Measurements from ENCODE around the gene MGAT5B. TPM values are rescaled to one million over a fixed set of nuclear protein-coding genes. Genes with fewer than 3 reads are reported as not detected.

Gene MGAT5B
- total and polyA plus RNA-seq, 2 of the 13 experiments (the other 11 are each of a cell fraction or from before 2014, with no cell fraction given), result 0.07 to 0.13 TPM

GRCh38 chr17:76937238-76937637, 69.0 kb downstream of the MGAT5B start:
- Histone ChIP-seq H3K36me3 (replicated peaks in 1 of 2; ENCODE audit: control insufficient read depth in 1 of 2, insufficient read depth in 2 of 2, low read length in 2 of 2) (no peaks in the 10 kb centered on the region), H3K9ac (ENCODE audit: insufficient read depth, low read depth, low read length) (no peak overlapping the region), H3K4me1 (ENCODE audit: insufficient read depth, low read length) (peaks cover 9% of the 10 kb centered on the region), H3K4me2 (ENCODE audit: low read depth, low read length) (no peak overlapping the region), H3K9me3 (ENCODE audit: low read length) (no peaks in the 10 kb centered on the region), H2AFZ (ENCODE audit: low read length) (no peak overlapping the region), H4K20me1 (ENCODE audit: insufficient read depth, low read length) (peaks cover 4% of the 10 kb centered on the region; the same call in 1 of the 2 replicates), H3K4me3 (replicated peaks in 1 of 3; ENCODE audit: insufficient read depth in 1 of 3, low read depth in 2 of 3, low read length in 3 of 3) (no peak overlapping the region), H3K79me2 (ENCODE audit: insufficient read depth, low read length) (no peaks in the 10 kb centered on the region), H3K27me3 (ENCODE audit: control insufficient read depth in 1 of 2, insufficient read depth in 2 of 2, low read length in 2 of 2) (peaks cover 13 to 39% of the 10 kb centered on the region in 2 experiments), H3K27ac (ENCODE audit: extremely low read length, insufficient read depth, low read length) (no peak overlapping the region)
- CTCF ChIA-PET (ENCODE audit: low intra/inter-chr PET ratio, low total read pairs), result no interaction called here
- ATAC-seq (no peak), DNase-seq (ENCODE audit: low spot score) (no peak), FAIRE-seq (no peak)
- intact Hi-C loops (cut with micrococcal nuclease; ENCODE audit: unreplicated experiment), result no loop called here
- BruUV-seq (replicated peaks), result no TSS peak
- in situ Hi-C loops (cut with HindIII; ENCODE audit: extremely low pct_ligation_motif_present, low pct_unique_long_range_greater_than_20kb), result no loop called here
- POLR2A ChIA-PET, result no interaction called here
- WGBS (ENCODE audit: low lambda C conversion rate), result 92% methylated on average over 2 of the region's 2 CpGs
- TF ChIP-seq ZNF383 (CRISPR knock-in tag; IDR thresholded peaks at IDR 0.05; ENCODE audit: borderline replicate concordance) (no peak), ATF7 (IDR thresholded peaks at IDR 0.05) (0 out of 2 replicates have a peak, but pooled peaks have one; percentile 12), ATF7 (CRISPR knock-in tag; IDR thresholded peaks at IDR 0.05) (no peak), FOXA1 (IDR thresholded peaks at IDR 0.05) (peak; percentile 36; the same call in 1 of the 2 replicates), FOXA1 (CRISPR knock-in tag; IDR thresholded peaks at IDR 0.05) (no peak), ZNF670 (CRISPR knock-in tag; IDR thresholded peaks at IDR 0.05; ENCODE audit: borderline replicate concordance) (no peak), GATAD2A (CRISPR knock-in tag; IDR thresholded peaks at IDR 0.05) (no peak), ZNF549 (CRISPR knock-in tag; IDR thresholded peaks at IDR 0.05) (no peak), ZNF564 (CRISPR knock-in tag; IDR thresholded peaks at IDR 0.05) (no peak), TRIM22 (IDR thresholded peaks at IDR 0.05) (peak; percentile 69; the same call in 1 of the 2 replicates), PLSCR1 (CRISPR knock-in tag; IDR thresholded peaks at IDR 0.05; ENCODE audit: borderline replicate concordance) (no peak), ZNF282 (IDR thresholded peaks at IDR 0.05; ENCODE audit: partially characterized antibody) (peak; percentile 41), ZNF546 (CRISPR knock-in tag; conservative IDR thresholded peaks at IDR 0.05) (no peak), ZZZ3 (CRISPR knock-in tag; IDR thresholded peaks at IDR 0.05; ENCODE audit: borderline replicate concordance) (no peak), ZNF354B (CRISPR knock-in tag; IDR thresholded peaks at IDR 0.05) (no peak), PLRG1 (conservative IDR thresholded peaks at IDR 0.05) (0 out of 2 replicates have a peak, but pooled peaks have one; percentile 14), ZNF816 (CRISPR knock-in tag; IDR thresholded peaks at IDR 0.05; ENCODE audit: borderline replicate concordance) (no peak), TIGD3 (CRISPR knock-in tag; IDR thresholded peaks at IDR 0.05; ENCODE audit: borderline replicate concordance) (no peak), NFATC3 (CRISPR knock-in tag; IDR thresholded peaks at IDR 0.05) (no peak), ZNF772 (CRISPR knock-in tag; IDR thresholded peaks at IDR 0.05) (no peak), PCBP2 (optimal IDR thresholded peaks at IDR 0.05; ENCODE audit: low read depth, low read length, poor library complexity, severe bottlenecking) (no peak), ZNF333 (CRISPR knock-in tag; IDR thresholded peaks at IDR 0.05; ENCODE audit: borderline replicate concordance) (no peak), NONO (IDR thresholded peaks at IDR 0.05) (0 out of 2 replicates have a peak, but pooled peaks have one; percentile 65), NONO (CRISPR knock-in tag; conservative IDR thresholded peaks at IDR 0.05) (no peak), U2AF2 (IDR thresholded peaks at IDR 0.05; ENCODE audit: low read depth, low read length) (no peak)

Data from HepG2 (cell line).